Parathyroid adenoma (tissue), 2 donors: ENCODE data around the gene HMOX2.

Experiments used
- H2AFZ ChIP-seq: fragments of 300-600 bp; sonication (generic); one replicate; pipeline ENCODE4 v1.7.0; 2017; ENCODE audit warnings: antibody characterized with exemption, mild to moderate bottlenecking
- H3K27ac ChIP-seq: fragments of 300-600 bp; sonication (generic); one replicate; pipeline ENCODE4 v1.7.0; 2017
- H3K27me3 ChIP-seq: fragments of 300-600 bp; sonication (generic); one replicate; pipeline ENCODE4 v1.7.0; 2017; ENCODE audit warnings: low read length; ENCODE audit not compliant: control insufficient read depth, insufficient read depth
- H3K36me3 ChIP-seq: fragments of 300-600 bp; sonication (generic); one replicate; pipeline ENCODE4 v1.7.0; 2017; ENCODE audit warnings: low read length; ENCODE audit not compliant: control insufficient read depth, insufficient read depth
- H3K4me1 ChIP-seq: fragments of 300-600 bp; sonication (generic); one replicate; pipeline ENCODE4 v1.7.0; 2017; ENCODE audit warnings: control low read depth
- H3K4me2 ChIP-seq: fragments of 300-600 bp; sonication (generic); one replicate; pipeline ENCODE4 v1.7.0; 2017; ENCODE audit warnings: low read length
- H3K4me3 ChIP-seq: fragments of 300-600 bp; sonication (generic); one replicate; pipeline ENCODE4 v1.7.0; 2017; ENCODE audit warnings: low read depth, low read length
- H3K79me2 ChIP-seq: fragments of 300-600 bp; sonication (generic); one replicate; pipeline ENCODE4 v1.7.0; 2017; ENCODE audit warnings: control low read depth
- H3K9ac ChIP-seq: fragments of 300-600 bp; sonication (generic); one replicate; pipeline ENCODE4 v1.7.0; 2017; ENCODE audit warnings: mild to moderate bottlenecking
- H3K9me3 ChIP-seq: fragments of 300-600 bp; sonication (generic); one replicate; pipeline ENCODE4 v1.7.0; 2017; ENCODE audit warnings: low read length; ENCODE audit not compliant: control insufficient read depth
- TF ChIP-seq, protein P1 (sequence below): fragments of 300-600 bp; sonication (generic); IDR thresholded peaks from one replicate; pipeline ENCODE4 v1.7.0; 2017; ENCODE audit warnings: antibody characterized with exemption, mild to moderate bottlenecking
- donor health status: primary hyperparathyroidism.

Gene HMOX2

DNA sequence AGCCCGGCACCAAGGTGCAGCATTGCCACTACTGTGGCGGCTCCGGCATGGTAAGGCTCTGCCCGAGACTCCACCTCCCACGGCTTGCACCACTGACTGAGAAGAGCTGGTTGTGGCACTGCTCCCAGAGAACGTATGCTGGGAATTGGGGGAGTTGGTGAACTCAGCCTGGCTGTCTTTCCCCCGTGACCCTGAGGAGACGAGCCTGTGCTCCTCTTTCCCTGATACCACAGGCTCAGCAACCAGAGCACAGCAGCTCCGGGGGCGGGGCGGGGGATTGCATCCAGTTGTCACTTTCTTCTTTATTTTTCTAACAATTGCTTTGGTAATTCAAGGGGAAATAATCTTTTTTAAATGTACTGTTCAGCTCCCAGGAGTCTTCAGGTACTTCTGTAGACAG lies 33.8 kb upstream of the HMOX2 start:
- Histone ChIP-seq H3K4me1 (no peaks in the 10 kb centered on the region), H3K4me3 (no peak overlapping the region), H3K9me3 (no peaks in the 10 kb centered on the region), H3K79me2 (peaks cover 4% of the 10 kb centered on the region), H3K27me3 (no peaks in the 10 kb centered on the region), H2AFZ (no peak overlapping the region), H3K36me3 (no peaks in the 10 kb centered on the region), H3K4me2 (no peak overlapping the region), H3K9ac (no peak overlapping the region), H3K27ac (no peak overlapping the region)
- TF ChIP-seq, protein P1, sequence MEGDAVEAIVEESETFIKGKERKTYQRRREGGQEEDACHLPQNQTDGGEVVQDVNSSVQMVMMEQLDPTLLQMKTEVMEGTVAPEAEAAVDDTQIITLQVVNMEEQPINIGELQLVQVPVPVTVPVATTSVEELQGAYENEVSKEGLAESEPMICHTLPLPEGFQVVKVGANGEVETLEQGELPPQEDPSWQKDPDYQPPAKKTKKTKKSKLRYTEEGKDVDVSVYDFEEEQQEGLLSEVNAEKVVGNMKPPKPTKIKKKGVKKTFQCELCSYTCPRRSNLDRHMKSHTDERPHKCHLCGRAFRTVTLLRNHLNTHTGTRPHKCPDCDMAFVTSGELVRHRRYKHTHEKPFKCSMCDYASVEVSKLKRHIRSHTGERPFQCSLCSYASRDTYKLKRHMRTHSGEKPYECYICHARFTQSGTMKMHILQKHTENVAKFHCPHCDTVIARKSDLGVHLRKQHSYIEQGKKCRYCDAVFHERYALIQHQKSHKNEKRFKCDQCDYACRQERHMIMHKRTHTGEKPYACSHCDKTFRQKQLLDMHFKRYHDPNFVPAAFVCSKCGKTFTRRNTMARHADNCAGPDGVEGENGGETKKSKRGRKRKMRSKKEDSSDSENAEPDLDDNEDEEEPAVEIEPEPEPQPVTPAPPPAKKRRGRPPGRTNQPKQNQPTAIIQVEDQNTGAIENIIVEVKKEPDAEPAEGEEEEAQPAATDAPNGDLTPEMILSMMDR: no peak

DNA sequence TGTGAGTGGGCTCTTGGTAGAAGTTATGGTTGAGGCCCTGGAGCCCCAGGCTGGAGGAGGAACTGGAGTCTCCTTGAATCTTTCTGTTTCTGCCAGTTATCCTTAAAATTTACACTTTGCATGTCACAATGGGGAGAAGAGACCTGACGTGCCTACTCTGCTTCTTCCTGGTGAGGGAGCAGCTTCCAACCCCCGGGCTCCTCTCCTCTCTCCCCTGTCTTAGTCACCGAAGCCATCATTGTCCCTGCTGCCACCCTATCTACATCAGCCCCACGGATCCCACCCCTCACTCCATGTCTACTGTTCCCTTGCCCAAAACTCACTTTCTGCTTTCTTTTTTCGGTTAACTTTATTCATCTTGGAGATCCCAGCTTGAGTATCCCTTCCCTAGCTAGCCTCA lies 32.9 kb upstream of the HMOX2 start:
- H3K36me3 ChIP-seq: no peaks in the 10 kb centered on the region
- no peak overlapping the region for H3K4me3 ChIP-seq
- peaks cover 2% of the 10 kb centered on the region for H3K79me2 ChIP-seq
- H3K27ac ChIP-seq: no peak overlapping the region
- H3K9me3 ChIP-seq: no peaks in the 10 kb centered on the region
- no peaks in the 10 kb centered on the region for H3K27me3 ChIP-seq
- H3K4me2 ChIP-seq: no peak overlapping the region
- H3K4me1 ChIP-seq: no peaks in the 10 kb centered on the region
- H3K9ac ChIP-seq: no peak overlapping the region
- TF ChIP-seq, protein P1: no peak
- H2AFZ ChIP-seq: no peak overlapping the region

DNA sequence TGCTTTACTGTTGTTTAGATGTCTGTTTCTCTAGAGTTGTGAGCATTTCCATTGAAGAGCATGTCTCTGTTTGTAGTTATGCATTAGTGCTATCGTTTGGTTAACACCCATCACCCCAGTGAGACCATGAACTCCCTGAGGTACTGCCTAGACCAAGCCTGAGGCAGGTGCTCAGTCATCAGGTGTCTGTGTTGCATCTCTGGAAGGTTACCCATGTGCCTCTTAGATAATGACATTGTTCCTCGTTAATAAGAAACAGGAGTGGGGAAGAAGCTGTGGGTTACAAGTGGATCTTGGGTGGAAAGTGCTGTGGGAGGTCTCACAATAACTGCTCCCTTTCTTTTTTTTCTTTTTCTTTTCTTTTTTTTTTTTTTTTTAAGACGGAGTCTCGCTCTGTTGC lies 32.2 kb upstream of the HMOX2 start:
- Histone ChIP-seq H3K9me3 (no peaks in the 10 kb centered on the region), H3K27me3 (no peaks in the 10 kb centered on the region), H2AFZ (no peak overlapping the region), H3K4me1 (no peaks in the 10 kb centered on the region), H3K27ac (no peak overlapping the region), H3K4me3 (no peak overlapping the region), H3K79me2 (peaks cover 2% of the 10 kb centered on the region), H3K4me2 (no peak overlapping the region), H3K9ac (no peak overlapping the region), H3K36me3 (no peaks in the 10 kb centered on the region)
- TF ChIP-seq, protein P1: no peak

DNA sequence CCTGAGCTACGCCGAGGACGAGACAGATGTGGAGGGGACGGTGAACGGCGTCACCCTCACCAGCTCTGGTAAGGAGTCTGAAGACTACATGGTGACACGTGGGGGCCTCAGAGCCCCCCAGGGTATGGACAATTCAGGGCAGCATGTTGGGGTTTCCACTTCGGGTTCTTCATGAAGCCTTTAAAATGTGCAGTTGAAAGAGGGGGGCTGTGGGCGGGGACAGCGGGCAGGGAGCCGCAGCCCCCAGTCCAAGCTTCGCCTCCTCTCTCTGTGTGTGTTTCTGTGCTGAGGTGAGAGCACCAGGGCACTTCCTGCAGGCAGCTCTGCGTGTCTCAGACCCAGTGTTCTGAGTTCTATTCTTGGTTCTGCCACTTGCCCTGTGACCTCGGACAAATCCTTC lies 25.8 kb upstream of the HMOX2 start:
- Histone ChIP-seq H3K79me2 (peaks cover 4% of the 10 kb centered on the region), H3K27ac (no peak overlapping the region), H3K9me3 (no peaks in the 10 kb centered on the region)

DNA sequence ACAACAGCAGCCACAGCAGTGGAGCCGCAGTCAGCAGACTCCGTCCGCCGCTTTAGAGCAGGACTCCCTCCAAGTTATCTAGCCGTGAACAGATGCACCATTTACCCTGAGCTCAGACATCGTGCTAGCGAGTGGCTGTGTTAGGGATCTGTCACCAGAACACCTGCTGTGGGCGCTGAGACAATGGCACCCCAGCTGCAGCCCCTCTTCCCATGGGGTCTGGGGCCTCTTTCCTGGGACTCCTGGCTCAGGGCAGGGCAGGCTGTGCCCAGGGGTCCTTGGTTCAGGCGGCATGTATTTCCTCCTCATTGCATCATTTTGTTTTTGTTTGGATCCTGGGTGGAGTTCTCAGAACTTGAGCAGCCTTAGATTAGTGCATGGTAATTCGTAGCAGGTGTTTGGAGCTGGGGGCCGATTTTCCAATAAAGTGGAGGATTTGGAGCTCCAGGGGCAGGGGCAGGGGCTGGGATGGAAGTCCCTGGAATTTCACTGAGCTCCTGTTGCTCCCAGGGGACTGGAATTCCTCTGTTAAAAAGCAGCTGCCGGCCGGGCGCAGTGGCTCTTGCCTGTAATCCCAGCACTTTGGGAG lies 25.2 kb upstream of the HMOX2 start:
- Histone ChIP-seq H3K27me3 (no peaks in the 10 kb centered on the region), H2AFZ (no peak overlapping the region), H3K4me2 (no peak overlapping the region), H3K27ac (no peak overlapping the region), H3K4me1 (no peaks in the 10 kb centered on the region), H3K4me3 (no peak overlapping the region), H3K79me2 (peaks cover 4% of the 10 kb centered on the region), H3K36me3 (no peaks in the 10 kb centered on the region), H3K9ac (no peak overlapping the region), H3K9me3 (no peaks in the 10 kb centered on the region)
- TF ChIP-seq, protein P1: no peak

More for the DNA sequence above, 25.8 kb upstream of the HMOX2 start:
- no peak overlapping the region for H2AFZ ChIP-seq
- H3K4me1 ChIP-seq: no peaks in the 10 kb centered on the region
- H3K27me3 ChIP-seq: no peaks in the 10 kb centered on the region
- no peak overlapping the region for H3K9ac ChIP-seq
- H3K36me3 ChIP-seq: no peaks in the 10 kb centered on the region
- TF ChIP-seq, protein P1: no peak
- no peak overlapping the region for H3K4me2 ChIP-seq
- H3K4me3 ChIP-seq: no peak overlapping the region
